GM19372 (cell line): ENCODE results near the gene LZTS2.

Source experiments
- ATAC-seq: cut with Tn5 transposase; IDR thresholded peaks from one replicate; pipeline ENCODE4 v1.9.1; 2021; ENCODE audit warnings: mild to moderate bottlenecking, low read depth, moderate library complexity; ENCODE audit not compliant: unreplicated experiment

Gene LZTS2

DNA sequence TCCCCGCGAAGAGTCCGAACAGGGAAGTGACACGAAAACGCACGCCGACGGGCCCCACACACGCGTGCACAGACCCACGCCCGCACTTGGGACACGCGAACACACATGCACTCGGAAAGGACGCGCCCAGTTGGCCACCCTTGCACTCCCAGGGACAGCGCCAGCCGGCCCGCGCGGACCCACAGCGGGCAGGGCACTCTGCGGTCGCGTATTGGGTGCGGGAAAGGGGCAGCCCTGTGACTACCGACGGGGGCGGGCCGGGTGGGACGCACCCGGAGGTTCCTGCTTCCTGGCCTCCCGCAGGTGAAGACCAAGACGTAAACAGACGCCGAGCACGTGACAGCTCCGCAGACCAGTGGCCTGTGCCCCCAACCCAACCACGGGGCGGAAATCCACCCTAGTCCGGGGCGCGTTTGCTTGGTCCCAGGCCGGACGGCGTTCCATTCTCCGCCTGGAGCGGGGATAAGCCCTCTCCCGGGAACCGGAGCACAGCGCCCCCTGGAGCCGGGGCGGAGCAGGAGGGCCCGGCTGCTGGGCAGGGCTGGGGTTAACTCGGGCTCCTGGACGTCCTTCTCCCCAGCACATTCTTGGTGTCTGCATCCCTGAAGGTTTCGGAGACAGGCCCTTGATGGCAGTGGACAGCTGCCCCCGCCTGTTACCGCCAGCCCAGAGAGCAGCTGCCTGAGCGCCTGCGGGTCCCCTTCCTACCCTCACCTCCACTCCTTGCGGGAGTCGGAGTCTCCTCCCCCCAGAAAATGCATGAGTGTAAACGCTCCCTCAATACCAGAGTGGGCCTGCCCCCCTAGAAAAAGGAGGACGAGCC lies 2.0 kb upstream of the LZTS2 start:
- no peak for ATAC-seq

DNA sequence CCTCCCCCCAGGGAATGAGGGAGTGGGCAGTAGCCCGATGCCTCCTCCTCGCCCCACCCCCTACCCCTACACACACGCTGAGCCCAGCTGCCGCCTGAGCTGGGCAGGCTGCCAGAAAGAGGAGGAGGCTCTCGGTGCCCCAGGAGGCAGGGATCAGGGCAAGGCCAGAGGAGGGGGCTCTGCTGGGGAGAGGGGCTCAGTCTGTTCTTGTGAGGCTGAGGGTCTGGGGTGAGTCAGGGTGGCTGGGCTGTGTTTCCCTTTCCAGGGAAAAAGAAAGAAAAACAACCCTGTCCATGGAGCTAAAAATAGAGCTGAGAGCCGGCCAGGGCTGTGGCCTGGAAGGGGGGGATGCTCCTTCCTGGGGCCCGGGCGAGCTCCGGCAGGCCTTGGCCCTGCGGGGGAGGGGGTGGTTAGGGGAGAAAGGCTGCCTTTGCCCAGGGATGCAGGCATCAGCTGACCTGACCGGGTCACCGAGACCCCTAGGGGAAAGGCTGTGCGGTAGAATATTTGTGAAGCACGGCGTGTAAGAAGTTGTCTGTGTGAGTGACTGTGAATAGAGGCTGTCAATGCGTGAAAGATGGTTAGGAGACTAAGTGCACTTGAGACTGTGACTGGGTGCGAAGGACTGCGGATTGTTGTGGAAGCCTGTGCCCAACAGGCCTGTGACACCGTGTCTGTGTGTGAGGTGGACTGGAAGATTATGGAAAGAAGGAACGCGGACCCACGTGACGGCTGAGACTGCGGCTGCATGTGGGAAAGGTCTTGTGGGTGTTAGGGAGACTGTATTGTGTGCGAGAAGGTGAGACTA lies 1.2 kb upstream of the LZTS2 start:
- ATAC-seq = no peak

DNA sequence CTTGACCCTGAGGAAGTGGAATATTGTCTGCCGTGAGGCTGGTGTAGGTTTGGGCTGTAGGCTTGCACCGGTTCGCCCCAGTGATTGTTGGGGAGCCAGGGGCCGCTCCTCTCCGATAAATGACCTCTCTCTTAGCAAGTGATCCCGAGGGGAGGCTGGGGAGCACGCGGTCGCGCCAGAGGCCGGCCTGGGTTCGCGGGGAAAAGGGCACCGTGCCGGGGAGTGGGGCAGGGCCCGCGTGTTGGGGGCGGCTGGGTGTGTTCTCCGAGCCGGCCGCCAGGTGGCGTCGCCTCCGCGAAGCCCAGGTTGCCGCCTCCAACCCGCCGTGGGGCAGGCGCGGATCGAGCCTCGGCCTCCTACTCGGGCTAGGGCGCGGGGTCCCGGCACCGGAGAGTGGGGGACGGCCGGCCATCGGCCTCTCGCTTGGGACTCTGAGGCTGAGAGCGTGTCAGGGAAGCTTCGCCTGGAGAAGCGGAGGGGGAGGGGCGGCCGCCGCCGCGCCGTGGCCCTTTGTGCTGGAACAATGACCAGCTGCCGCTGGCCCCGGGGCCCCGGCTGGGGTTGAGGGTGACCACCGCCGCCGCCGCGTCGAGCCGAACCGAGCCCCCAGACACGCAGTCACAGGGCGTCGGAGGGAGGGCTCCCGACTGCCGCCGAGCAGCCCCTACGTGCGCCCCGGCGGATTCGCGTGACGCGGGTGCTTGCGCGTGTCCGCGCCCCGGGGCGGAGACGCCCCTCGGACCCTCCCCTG lies 442 bp upstream of the LZTS2 start:
- ATAC-seq = peak; percentile 55

DNA sequence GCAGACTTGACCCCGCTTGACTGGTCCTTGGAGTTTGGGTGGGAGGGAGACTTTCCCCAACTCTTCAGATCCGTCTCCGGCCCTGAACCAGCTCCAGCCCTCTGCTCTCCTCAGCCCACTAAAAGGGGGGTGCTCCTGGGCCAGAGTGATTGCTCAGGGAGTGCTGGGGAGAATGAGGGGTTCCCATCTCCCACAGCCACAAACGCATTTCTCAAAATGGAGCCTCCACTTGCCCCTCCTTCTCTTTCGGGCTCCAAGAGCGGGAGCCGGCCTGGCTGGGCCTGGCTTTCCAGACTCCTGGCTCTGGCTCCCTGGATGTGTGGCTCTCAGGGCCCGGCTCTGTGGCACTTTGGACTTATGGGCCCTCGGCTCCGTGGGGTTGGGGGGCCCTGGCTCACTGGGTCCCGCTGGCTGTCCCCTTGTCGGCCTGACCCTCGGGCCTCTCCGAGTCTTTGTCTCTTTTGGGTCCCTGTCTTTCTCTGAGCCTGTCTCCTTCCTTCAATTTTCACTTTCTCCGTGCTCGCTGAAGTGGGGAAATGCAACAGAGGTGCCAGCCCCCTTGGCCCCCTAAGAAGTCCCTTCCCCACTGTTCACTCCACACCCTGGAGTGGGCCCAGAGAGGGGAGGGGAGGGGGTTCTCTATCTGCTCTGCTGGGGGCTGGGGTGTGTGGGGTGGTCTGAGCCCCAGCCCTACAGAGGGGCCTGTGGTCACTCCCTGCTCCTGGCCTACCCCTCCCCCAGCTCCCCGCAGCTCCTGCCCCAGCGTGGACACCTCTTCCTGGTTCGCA lies 713 bp downstream of the LZTS2 start:
- ATAC-seq = no peak

GRCh38 chr10:101000915-101001658 lies 1.5 kb downstream of the LZTS2 start:
- no peak for ATAC-seq

GRCh38 chr10:101001659-101002035 lies 2.0 kb downstream of the LZTS2 start:
- no peak for ATAC-seq

DNA sequence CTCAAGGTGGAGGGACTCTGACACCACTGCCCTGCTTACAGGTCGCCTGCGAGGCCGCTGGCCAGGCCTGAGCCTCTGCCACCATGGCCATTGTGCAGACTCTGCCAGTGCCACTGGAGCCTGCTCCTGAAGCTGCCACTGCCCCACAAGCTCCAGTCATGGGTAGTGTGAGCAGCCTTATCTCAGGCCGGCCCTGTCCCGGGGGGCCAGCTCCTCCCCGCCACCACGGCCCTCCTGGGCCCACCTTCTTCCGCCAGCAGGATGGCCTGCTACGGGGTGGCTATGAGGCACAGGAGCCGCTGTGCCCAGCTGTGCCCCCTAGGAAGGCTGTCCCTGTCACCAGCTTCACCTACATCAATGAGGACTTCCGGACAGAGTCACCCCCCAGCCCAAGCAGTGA lies 2.8 kb downstream of the LZTS2 start:
- ATAC-seq = no peak

- ATAC-seq = no peak
These were observed 4.1 kb downstream of the LZTS2 start for GRCh38 chr10:101003639-101004206.

- no peak for ATAC-seq
These were observed 5.8 kb downstream of the LZTS2 start for GRCh38 chr10:101005361-101005760.

- ATAC-seq = no peak
These were observed 6.4 kb downstream of the LZTS2 start for GRCh38 chr10:101005869-101006567.

GRCh38 chr10:101006593-101007098 lies 7.0 kb downstream of the LZTS2 start:
- no peak for ATAC-seq

GRCh38 chr10:101007099-101007711 lies 7.6 kb downstream of the LZTS2 start:
- ATAC-seq = no peak

DNA sequence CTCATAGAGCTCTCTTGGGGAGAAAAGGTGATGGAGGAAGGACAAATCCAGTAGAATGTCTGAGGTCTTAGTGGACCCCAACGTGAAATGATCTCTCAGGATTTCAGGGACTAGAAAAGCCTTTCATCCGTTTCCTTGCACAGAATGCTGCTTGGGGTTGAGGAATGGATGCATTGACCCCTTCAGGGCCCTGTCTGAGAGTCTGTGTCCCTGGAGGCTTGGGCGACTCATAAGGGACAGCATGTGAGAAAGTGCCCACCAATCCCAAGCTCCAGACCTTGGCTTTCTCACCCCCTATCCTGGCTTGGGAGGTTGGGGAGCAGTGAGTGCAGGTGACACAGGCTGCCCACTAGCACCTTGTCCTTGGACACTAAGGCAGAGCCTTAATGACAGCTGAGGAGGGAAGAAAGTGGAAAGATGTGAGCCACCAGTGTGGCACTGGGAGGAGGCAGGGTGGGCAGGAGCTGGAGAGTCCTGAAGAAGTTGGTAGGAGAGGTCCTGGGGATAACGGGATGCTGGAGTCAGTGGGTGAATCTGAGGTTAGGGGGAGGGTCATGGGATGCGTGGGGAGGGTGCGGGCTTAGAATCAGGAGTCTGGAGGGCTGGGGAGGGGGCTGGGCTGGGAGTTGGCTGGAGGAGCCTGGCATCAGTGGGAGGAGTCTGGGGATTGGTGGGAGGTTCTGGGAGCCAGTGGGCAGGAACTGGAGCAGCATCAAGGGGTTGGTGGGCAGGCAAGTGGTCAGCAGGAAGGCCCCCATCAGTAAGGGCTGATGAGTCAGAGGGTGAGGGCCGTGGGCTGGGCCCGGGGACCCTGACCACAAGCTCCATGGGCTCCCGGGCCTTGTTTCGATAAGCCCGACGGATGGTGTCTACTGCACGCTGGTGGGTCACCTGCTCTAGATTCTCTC lies 8.6 kb downstream of the LZTS2 start:
- ATAC-seq = no peak

GRCh38 chr10:101008823-101009423 lies 9.3 kb downstream of the LZTS2 start:
- no peak for ATAC-seq

- no peak for ATAC-seq
These were observed 10.7 kb downstream of the LZTS2 start for GRCh38 chr10:101010329-101010728.

GRCh38 chr10:101011517-101012423 lies 12.2 kb downstream of the LZTS2 start:
- ATAC-seq = no peak
